Stimulated activated CD8-positive, alpha-beta memory T cell treated with anti-CD3 and anti-CD28 coated beads, Interleukin-7, amount 100 ng/mL, for 4 hours (primary cell): ENCODE results near the gene FYCO1.
A peak's percentile ranks its signal among the peaks of the same experiment; 100 is the strongest.

ENCODE experiments used
- DNase-seq, 2 donors: peaks; one replicate each; pipeline ENCODE4 v3.0.0-alpha.2; 2020; ENCODE audit warnings: low read depth in 2 of 2

Gene FYCO1

GRCh38 chr3:45885979-45886705 is 109.5 kb downstream of the FYCO1 start, which contains the start of gene CCR9:
TSS of gene CCR9 (plus strand) at chr3:45886543. CDS start at chr3:45894934, 8,391 bp downstream.
- no peak for DNase-seq

- DNase-seq, result no peak
These were observed 111.0 kb downstream of the FYCO1 start for GRCh38 chr3:45884368-45885201.

- DNase-seq, result peak; percentile 45 to 49
These were observed 114.3 kb downstream of the FYCO1 start for GRCh38 chr3:45881078-45882022.

- no peak for DNase-seq
These were observed 114.9 kb downstream of the FYCO1 start for GRCh38 chr3:45880725-45881077.

- no peak for DNase-seq
These were observed 117.5 kb downstream of the FYCO1 start for GRCh38 chr3:45878124-45878523.

GRCh38 chr3:45874677-45875346 is 120.8 kb downstream of the FYCO1 start:
- DNase-seq, result no peak

GRCh38 chr3:45873638-45874037 is 122.0 kb downstream of the FYCO1 start:
- DNase-seq, result no peak

- no peak for DNase-seq
These were observed 122.6 kb downstream of the FYCO1 start for GRCh38 chr3:45873036-45873435.

GRCh38 chr3:45872569-45872968 is 123.1 kb downstream of the FYCO1 start:
- DNase-seq, result no peak

GRCh38 chr3:45871780-45872179 is 123.8 kb downstream of the FYCO1 start:
- no peak for DNase-seq

- DNase-seq, result peak; percentile 43 to 56
These were observed 125.5 kb downstream of the FYCO1 start for GRCh38 chr3:45870099-45870498.

- no peak for DNase-seq
These were observed 126.0 kb downstream of the FYCO1 start for GRCh38 chr3:45869638-45870037.

GRCh38 chr3:45868650-45869049 is 127.0 kb downstream of the FYCO1 start:
- no peak for DNase-seq

GRCh38 chr3:45868213-45868612 is 127.4 kb downstream of the FYCO1 start:
- DNase-seq, result no peak
